ENCODE measurements around the gene DHX34.
A peak's percentile ranks its signal among the peaks of the same experiment; 100 is the strongest.

DHX34 gene

GRCh38 chr19:47418692-47419029, 69.5 kb downstream of the DHX34 start:
- DNase-seq (ENCODE audit: low read depth) = no peak

GRCh38 chr19:47419030-47419783, 70.1 kb downstream of the DHX34 start, which contains the start of gene MEIS3:
Gene MEIS3 (minus strand): TSS chr19:47419527. CDS start chr19:47419081, 446 bp downstream.
- DNase-seq (ENCODE audit: low read depth) = no peak

- no peak for DNase-seq (ENCODE audit: low read depth)
Measured at GRCh38 chr19:47419789-47420188, 70.7 kb downstream of the DHX34 start.

GRCh38 chr19:47421244-47421786, 72.2 kb downstream of the DHX34 start:
- no peak for DNase-seq (ENCODE audit: low read depth)

GRCh38 chr19:47421844-47422395, 72.8 kb downstream of the DHX34 start:
- no peak for DNase-seq (ENCODE audit: low read depth)

- no peak for DNase-seq (ENCODE audit: low read depth)
Measured at GRCh38 chr19:47422417-47423163, 73.5 kb downstream of the DHX34 start.

GRCh38 chr19:47423203-47423882, 74.2 kb downstream of the DHX34 start:
- DNase-seq (ENCODE audit: low read depth) = no peak

GRCh38 chr19:47427241-47428176, 78.4 kb downstream of the DHX34 start:
- peak; percentile 30 for DNase-seq (ENCODE audit: low read depth)

GRCh38 chr19:47428177-47428894, 79.2 kb downstream of the DHX34 start:
- DNase-seq (ENCODE audit: low read depth) = peak; percentile 97

GRCh38 chr19:47429140-47429793, 80.2 kb downstream of the DHX34 start:
- DNase-seq (ENCODE audit: low read depth) = no peak

GRCh38 chr19:47430041-47430802, 81.1 kb downstream of the DHX34 start:
- DNase-seq (ENCODE audit: low read depth) = no peak

- no peak for DNase-seq (ENCODE audit: low read depth)
Measured at GRCh38 chr19:47432091-47432490, 83.0 kb downstream of the DHX34 start.
